Tibial nerve (tissue), 4 donors: ENCODE measurements around the gene CDX1. TPM values are rescaled to one million over a fixed set of nuclear protein-coding genes. Genes with fewer than 3 reads are reported as not detected.

ENCODE experiments used
- DNase-seq, 2 donors: peaks; one replicate each; pipeline ENCODE4 v3.0.0-alpha.2; 2019; ENCODE audit warnings: low spot score in 2 of 2
- H3K27ac ChIP-seq, 4 donors: fragments of 200-600 bp; sonication (generic) in 3 of 4; one replicate each; pipeline ENCODE4 v1.5.1; 2017 to 2019; ENCODE audit warnings: mild to moderate bottlenecking in 1 of 4
- H3K27me3 ChIP-seq, 2 donors: fragments of 200-600 bp; sonication (generic) in 1 of 2; one replicate each; pipeline versions ENCODE4 v1.5.1 to v1.6.0; 2017 to 2019
- H3K36me3 ChIP-seq, 3 donors: fragments of 200-600 bp; sonication (generic); one replicate each; pipeline ENCODE4 v1.5.1; 2018 to 2019
- H3K4me1 ChIP-seq, 4 donors: fragments of 200-600 bp; sonication (generic) in 3 of 4; one replicate each; pipeline ENCODE4 v1.5.1; 2017 to 2019
- H3K4me3 ChIP-seq, 4 donors: fragments of 200-600 bp; sonication (generic) in 3 of 4; one replicate each; pipeline ENCODE4 v1.5.1; 2017 to 2019; ENCODE audit warnings: mild to moderate bottlenecking in 1 of 4, moderate library complexity in 1 of 4
- H3K9me3 ChIP-seq, 4 donors: fragments of 200-600 bp; sonication (generic) in 3 of 4; one replicate each; pipeline ENCODE4 v1.5.1; 2017 to 2019
- CTCF ChIP-seq, 5 experiments: fragments of 200-600 bp in 3 of 5; fragments of 450-650 bp in 2 of 5; sonication (generic) in 3 of 5; IDR thresholded peaks; one replicate each; pipeline ENCODE4 v1.5.1; 2016 to 2019; ENCODE audit warnings: antibody characterized with exemption in 5 of 5, mild to moderate bottlenecking in 3 of 5, moderate library complexity in 2 of 5
- EP300 ChIP-seq, 2 donors: sonication (generic); formaldehyde crosslinking; IDR thresholded peaks; one replicate each; pipeline ENCODE4 v1.6.1; 2017; ENCODE audit warnings: antibody characterized with exemption in 2 of 2, mild to moderate bottlenecking in 1 of 2
- POLR2A ChIP-seq, 2 donors: fragments of 450-650 bp; IDR thresholded peaks; one replicate each; pipeline ENCODE4 v1.6.1; 2017; ENCODE audit warnings: antibody characterized with exemption in 2 of 2, mild to moderate bottlenecking in 2 of 2, moderate library complexity in 2 of 2
- WGBS, 2 donors: methylation state at CpG; one replicate each; pipeline ENCODE4 v1.1.5; 2018; 5-methylcytosine and 5-hydroxymethylcytosine counted together
- total RNA-seq, 4 donors: library from RNA; depleted of rRNA; stranded (reverse); fragments of >200 nt; gene quantifications; one replicate each; pipeline ENCODE4 v1.1.0, GENCODE V29; 2016

The CDX1 gene
- total RNA-seq, 4 donors from 2014 or later, result 0.22 to 2.5 TPM; not detected in 2

- WGBS, 2 donors, result 57 to 68% methylated on average over 4 of the region's 4 CpGs
- H3K4me3 ChIP-seq, result no peak overlapping the region
These were observed 25.9 kb downstream of the CDX1 start for GRCh38 chr5:150192462-150192861.

GRCh38 chr5:150195736-150196485 is 29.3 kb downstream of the CDX1 start:
- TF ChIP-seq CTCF (IDR thresholded peaks at IDR 0.05) (no peak), EP300 (IDR thresholded peaks at IDR 0.05) (no peak), POLR2A (IDR thresholded peaks at IDR 0.05) (no peak)
- Histone ChIP-seq H3K4me3 (no peak overlapping the region), H3K36me3 (no peaks in the 10 kb centered on the region), H3K4me1 (no peaks in the 10 kb centered on the region), H3K27me3 (peaks cover 0 to 13% of the 10 kb centered on the region in 2 donors), H3K27ac (no peak overlapping the region), H3K9me3 (no peaks in the 10 kb centered on the region)
- DNase-seq, result no peak
- 83 to 86% methylated on average over 9 of the region's 9 CpGs for WGBS, 2 donors

More at GRCh38 chr5:150192462-150192861, 25.9 kb downstream of the CDX1 start:
- peaks cover 0 to 42% of the 10 kb centered on the region in 2 donors for H3K27me3 ChIP-seq
- TF ChIP-seq CTCF (IDR thresholded peaks at IDR 0.05) (no peak), EP300 (IDR thresholded peaks at IDR 0.05) (no peak), POLR2A (IDR thresholded peaks at IDR 0.05) (no peak)
- H3K4me1 ChIP-seq, result peaks cover 0 to 13% (median 3%) of the 10 kb centered on the region in 4 donors
- H3K36me3 ChIP-seq, result no peaks in the 10 kb centered on the region
- no peak for DNase-seq
- H3K27ac ChIP-seq, result no peak overlapping the region
- H3K9me3 ChIP-seq, result no peaks in the 10 kb centered on the region

GRCh38 chr5:150196514-150196913 is 29.9 kb downstream of the CDX1 start:
- H3K36me3 ChIP-seq, result no peaks in the 10 kb centered on the region
- H3K4me3 ChIP-seq, result no peak overlapping the region
- peaks cover 0 to 12% of the 10 kb centered on the region in 2 donors for H3K27me3 ChIP-seq
- H3K27ac ChIP-seq, result no peak overlapping the region
- DNase-seq, result no peak
- WGBS, 2 donors, result 86% methylated on average over 5 of the region's 5 CpGs
- no peaks in the 10 kb centered on the region for H3K4me1 ChIP-seq
- H3K9me3 ChIP-seq, result no peaks in the 10 kb centered on the region
- TF ChIP-seq CTCF (IDR thresholded peaks at IDR 0.05) (no peak), POLR2A (IDR thresholded peaks at IDR 0.05) (no peak), EP300 (IDR thresholded peaks at IDR 0.05) (no peak)

GRCh38 chr5:150196986-150197385 is 30.4 kb downstream of the CDX1 start:
- H3K4me3 ChIP-seq, result no peak overlapping the region
- WGBS, 2 donors, result 92% methylated on average over 16 of the region's 16 CpGs
- H3K36me3 ChIP-seq, result no peaks in the 10 kb centered on the region
- DNase-seq, result no peak
- H3K27me3 ChIP-seq, result peaks cover 0 to 8% of the 10 kb centered on the region in 2 donors
- no peak overlapping the region for H3K27ac ChIP-seq
- H3K9me3 ChIP-seq, result no peaks in the 10 kb centered on the region
- TF ChIP-seq POLR2A (IDR thresholded peaks at IDR 0.05) (no peak), EP300 (IDR thresholded peaks at IDR 0.05) (no peak), CTCF (IDR thresholded peaks at IDR 0.05) (no peak)
- no peaks in the 10 kb centered on the region for H3K4me1 ChIP-seq

- DNase-seq, result no peak
- H3K9me3 ChIP-seq, result no peaks in the 10 kb centered on the region
- H3K27me3 ChIP-seq, result peaks cover 0 to 3% of the 10 kb centered on the region in 2 donors
- H3K27ac ChIP-seq, result no peak overlapping the region
- no peaks in the 10 kb centered on the region for H3K36me3 ChIP-seq
- H3K4me1 ChIP-seq, result no peaks in the 10 kb centered on the region
- WGBS, 2 donors, result 93 to 94% methylated on average over 1 of the region's 1 CpG
- no peak overlapping the region for H3K4me3 ChIP-seq
- TF ChIP-seq CTCF (IDR thresholded peaks at IDR 0.05) (no peak), EP300 (IDR thresholded peaks at IDR 0.05) (no peak), POLR2A (IDR thresholded peaks at IDR 0.05) (no peak)
These were observed 30.9 kb downstream of the CDX1 start for GRCh38 chr5:150197476-150197875.
